ENCODE results near the gene GNG4. TPM values are rescaled to one million over a fixed set of nuclear protein-coding genes. Genes with fewer than 3 reads are reported as not detected.
A peak's percentile ranks its signal among the peaks of the same experiment; 100 is the strongest.

Gene GNG4
- total RNA-seq, 2 donors from 2014 or later, result 0.05 TPM; not detected in 1

DNA sequence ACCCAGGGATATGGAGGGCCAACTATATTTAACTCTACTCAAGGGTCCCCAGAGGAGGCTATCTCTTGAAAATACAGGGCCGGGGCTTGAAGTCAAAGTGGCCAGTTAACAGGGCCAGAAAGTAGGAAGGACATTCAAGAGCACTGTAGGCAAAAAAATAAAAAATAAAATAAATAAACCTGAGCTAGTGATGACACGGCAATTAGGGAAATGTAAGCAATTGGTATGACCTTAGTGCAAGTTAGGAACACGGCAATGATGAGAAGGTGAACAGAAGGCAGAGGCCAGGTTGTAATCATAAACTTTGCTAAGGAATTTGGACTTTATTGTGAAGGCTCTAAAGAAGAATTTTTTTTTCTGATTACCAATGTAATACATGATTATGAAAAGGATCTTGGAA is 142.0 kb downstream of the GNG4 start:
- DNase-seq (no peak), ATAC-seq (no peak)
- intact Hi-C loops (cut with DNase I), result no loop called here

DNA sequence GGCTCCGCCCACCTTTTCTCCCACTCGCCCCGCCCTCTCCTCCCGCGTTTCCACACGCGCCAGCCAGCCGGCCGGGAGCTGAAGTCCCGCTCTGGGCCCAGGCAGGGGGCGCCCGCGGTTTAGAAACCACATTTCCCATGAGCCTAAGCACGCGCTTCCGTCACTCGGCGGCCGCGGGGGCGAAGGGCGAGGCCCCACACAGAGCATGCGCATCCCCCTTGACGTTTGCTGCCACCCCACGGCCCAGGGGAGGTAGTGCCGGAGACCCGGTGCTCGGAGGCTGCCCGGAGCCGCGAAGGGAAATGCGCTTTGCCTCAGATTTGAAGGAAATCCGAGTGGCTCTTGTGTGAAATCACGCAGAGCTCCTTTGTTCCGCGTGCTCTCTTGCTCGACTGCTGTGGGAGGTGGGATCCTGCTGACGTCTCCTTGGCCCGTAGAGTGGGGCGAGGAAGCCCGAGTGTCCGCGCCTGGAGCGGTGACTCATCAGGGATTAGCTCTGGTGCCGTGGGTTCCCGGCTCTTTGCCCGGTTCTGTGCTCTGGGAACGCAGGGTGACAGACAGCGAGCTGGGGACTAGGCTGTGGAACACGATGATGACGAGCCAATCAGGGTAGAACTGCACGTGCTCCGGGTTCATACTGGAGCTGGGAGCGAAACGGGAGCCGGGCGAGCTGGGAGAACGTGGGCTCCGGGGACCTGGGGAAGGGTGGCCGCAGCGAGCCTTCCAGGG is 144.9 kb downstream of the GNG4 start:
- peak; percentile 90 to 95 for ATAC-seq
- peak; percentile 100 for DNase-seq
- intact Hi-C loops (cut with DNase I), result no loop called here

DNA sequence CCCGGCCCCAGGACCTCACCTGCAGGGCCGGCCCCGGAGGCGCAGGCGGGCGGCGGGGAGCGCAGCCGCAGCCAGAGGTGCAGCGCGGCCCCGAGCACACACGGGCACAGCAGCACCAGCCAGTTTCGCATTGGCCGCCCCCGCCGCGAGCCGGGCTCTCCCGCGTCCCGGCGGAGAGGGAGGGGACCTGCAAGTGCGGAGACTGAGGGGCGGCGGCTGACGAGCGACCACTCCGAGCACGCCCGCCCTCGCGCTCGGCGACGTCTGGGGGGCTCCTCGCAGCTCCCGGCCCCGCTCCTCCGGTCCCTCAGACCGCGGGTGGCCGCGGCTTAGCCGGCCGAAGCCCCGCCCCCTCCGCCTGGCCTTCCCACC is 145.5 kb downstream of the GNG4 start, which contains the start of gene B3GALNT2:
Gene B3GALNT2, minus strand, starts transcription at position 331 of the 372 bp plus-strand sequence. Its CDS starts 200 bp downstream, at position 131.
- intact Hi-C loops (cut with DNase I), result no loop called here
- ATAC-seq, result peak; percentile 50 to 66
- no peak for DNase-seq

DNA sequence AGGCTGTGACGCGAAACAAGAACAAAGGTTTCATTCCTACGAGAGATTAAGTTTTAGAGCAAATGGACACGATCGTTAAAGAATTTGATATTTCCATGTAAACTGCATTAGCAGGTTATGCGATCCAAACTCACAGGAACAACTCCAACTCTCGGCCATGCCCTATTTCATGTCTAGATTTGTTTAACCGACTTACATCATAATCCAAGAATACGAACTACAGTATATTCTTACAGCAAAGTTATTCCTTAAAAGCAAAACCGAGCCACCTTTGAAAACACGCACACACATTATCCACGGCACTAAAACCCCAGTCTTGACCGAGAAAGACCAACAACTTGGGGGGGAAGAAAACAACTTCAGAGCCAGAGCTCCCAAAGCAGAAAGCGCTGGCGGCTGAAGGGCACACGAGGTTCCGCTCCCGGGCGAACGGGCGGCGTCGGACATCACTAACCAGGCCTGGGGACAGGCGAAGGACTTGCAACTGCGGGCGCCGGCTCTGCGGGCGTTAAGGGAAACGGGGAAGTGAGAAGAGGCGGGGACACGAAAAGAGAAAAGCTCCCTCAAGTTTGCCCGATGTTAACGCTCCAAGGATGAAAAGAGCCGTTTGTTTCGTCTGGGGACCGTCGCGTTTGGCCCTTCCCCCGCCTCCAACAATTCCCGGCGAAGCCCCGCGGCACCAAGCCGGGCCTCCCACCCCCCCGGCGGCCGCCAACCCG is 146.0 kb downstream of the GNG4 start:
- DNase-seq (peak; percentile 72), ATAC-seq (peak; percentile 1 to 17)
- intact Hi-C loops (cut with DNase I), result no loop called here

DNA sequence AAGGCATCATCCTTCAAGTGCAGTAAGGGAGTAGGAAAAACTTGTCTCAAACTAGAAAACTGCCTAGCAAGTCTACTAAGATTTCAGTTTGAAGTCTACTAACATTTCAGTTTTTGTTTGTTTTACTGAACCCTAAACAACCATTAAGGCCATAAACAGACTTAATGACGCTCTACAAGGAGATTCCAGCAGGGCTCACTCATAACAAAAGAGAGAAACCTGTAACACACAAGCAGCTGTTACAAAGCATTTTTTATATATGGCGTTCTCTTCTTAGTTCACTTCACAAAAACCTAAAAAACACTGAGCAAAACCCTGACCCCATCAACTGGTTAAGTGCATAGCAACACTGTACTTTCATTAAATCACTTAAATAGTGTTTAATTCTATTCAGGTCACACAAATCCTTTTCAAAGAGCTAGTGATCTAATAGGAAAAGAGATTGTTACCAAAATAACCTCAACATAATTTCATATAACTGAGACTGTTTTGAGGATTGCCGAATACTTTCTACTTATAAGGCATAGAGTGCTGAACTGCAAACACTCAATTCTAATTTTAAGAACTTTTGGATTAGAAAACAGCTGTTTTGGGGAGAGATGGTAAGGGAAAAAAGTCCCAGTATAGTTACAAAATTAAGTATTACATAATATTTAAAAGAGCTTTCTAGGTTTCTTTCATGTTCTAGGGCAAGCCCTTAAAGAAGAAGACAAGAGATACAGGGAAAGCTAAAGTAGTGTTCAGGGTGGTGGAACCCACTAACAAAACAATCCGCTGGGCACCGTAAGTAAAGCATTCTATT is 146.8 kb downstream of the GNG4 start:
- intact Hi-C loops (cut with DNase I), result no loop called here
- ATAC-seq, result no peak
- DNase-seq, result no peak

DNA sequence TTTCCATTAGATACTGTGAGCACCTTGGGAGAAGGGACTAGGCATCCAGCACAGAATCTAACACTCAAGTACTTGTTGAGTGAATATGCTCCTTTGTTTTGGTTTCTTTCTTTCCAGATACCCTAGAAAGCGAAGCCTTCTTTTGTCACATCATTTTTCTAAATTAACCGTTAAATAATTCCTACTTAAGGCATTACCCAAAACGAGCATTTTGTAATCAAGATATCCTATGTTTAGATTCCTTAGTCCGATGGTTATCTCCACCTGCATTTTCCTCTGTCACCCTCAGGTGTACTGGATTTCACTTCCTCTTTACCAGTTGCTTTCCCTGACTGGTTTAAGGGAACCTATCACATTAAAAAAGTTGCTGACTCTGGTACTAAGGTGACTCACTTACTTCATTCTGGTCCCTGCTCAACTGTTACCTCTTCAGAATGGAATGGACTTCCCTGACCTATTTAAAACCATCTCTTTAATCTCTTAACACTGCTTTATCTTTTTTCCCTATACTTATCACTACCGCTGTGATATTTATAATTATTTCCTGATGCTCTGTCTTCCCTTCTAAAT is 148.5 kb downstream of the GNG4 start:
- DNase-seq (no peak), ATAC-seq (no peak)
- intact Hi-C loops (cut with DNase I), result no loop called here

Other genes with a start within 250 kb of the GNG4 start
- gene B3GALNT2, start 145.3 kb downstream of the GNG4 start, total RNA-seq, result 10 to 100 TPM; 19.9 to 23.0 TPM
- gene LYST, start 217.1 kb upstream of the GNG4 start, total RNA-seq, result 10 to 100 TPM; 10.7 to 16.2 TPM

Data from left cardiac atrium (tissue), 4 donors.